HepG2 (cell line): ENCODE measurements around the gene TAF1B. TPM values are rescaled to one million over a fixed set of nuclear protein-coding genes. Genes with fewer than 3 reads are reported as not detected.

ENCODE experiments used
- AKNA ChIP-seq: sonication (generic); formaldehyde crosslinking; IDR thresholded peaks from 2 replicates; pipeline ENCODE4 v1.4.0; 2020; ENCODE audit warnings: missing genetic modification reagents, borderline replicate concordance
- ISX ChIP-seq: sonication (generic); formaldehyde crosslinking; conservative IDR thresholded peaks from 2 replicates; pipeline ENCODE4 v1.5.0; 2020; ENCODE audit warnings: missing genetic modification reagents
- KAT7 ChIP-seq: IDR thresholded peaks from 2 replicates; pipeline ENCODE4 v1.6.1; 2018; ENCODE audit warnings: borderline replicate concordance, missing compliant biosample characterization
- NFE2L2 ChIP-seq: fragments of 150-350 bp; IDR thresholded peaks from 2 replicates; pipeline ENCODE4 v1.6.1; 2014; ENCODE audit warnings: low read length
- SIN3A ChIP-seq: IDR thresholded peaks from 2 replicates; pipeline ENCODE4 v1.6.1; 2011; ENCODE audit warnings: low read depth, mild to moderate bottlenecking, control low read depth, low read length, borderline replicate concordance
- SIX4 ChIP-seq: sonication (generic); formaldehyde crosslinking; IDR thresholded peaks from 2 replicates; pipeline ENCODE4 v1.4.0; 2020; ENCODE audit warnings: missing genetic modification reagents
- XRCC5 ChIP-seq: fragments of 200-400 bp; formaldehyde crosslinking; optimal IDR thresholded peaks from 2 replicates; pipeline ENCODE3; 2017; ENCODE audit warnings: mild to moderate bottlenecking, low read length
- ZBTB49 ChIP-seq: sonication (generic); formaldehyde crosslinking; IDR thresholded peaks from 2 replicates; pipeline ENCODE4 v1.4.0; 2020; ENCODE audit warnings: missing genetic modification reagents, borderline replicate concordance
- ZNF142 ChIP-seq: sonication (generic); formaldehyde crosslinking; IDR thresholded peaks from 2 replicates; pipeline ENCODE4 v1.4.0; 2020; ENCODE audit warnings: missing genetic modification reagents
- ZNF280D ChIP-seq: sonication (generic); formaldehyde crosslinking; IDR thresholded peaks from 2 replicates; pipeline ENCODE4 v1.5.1; 2020; ENCODE audit warnings: mild to moderate bottlenecking, missing genetic modification reagents
- ZNF557 ChIP-seq: sonication (generic); formaldehyde crosslinking; IDR thresholded peaks from 2 replicates; pipeline ENCODE4 v1.4.0; 2020; ENCODE audit warnings: missing genetic modification reagents
- ZSCAN22 ChIP-seq: sonication (generic); formaldehyde crosslinking; IDR thresholded peaks from 2 replicates; pipeline ENCODE4 v1.4.0; 2020; ENCODE audit warnings: mild to moderate bottlenecking, missing genetic modification reagents
- polyA plus RNA-seq, 8 experiments: library from polyadenylated mRNA; depleted of rRNA in 3 of 8; stranded (reverse) in 7 of 8; unstranded in 1 of 8; fragments of >200 nt; fragmentation: Illumina TruSeq in 4 of 8; extraction: Trizol in 4 of 8; gene quantifications; 2 replicates each; pipeline versions ENCODE4 v1.2.1 to v1.2.3, GENCODE V29; 2011 to 2016; ENCODE audit warnings: low read depth in 4 of 8, missing spikeins in 1 of 8, mixed read lengths in 1 of 8; ENCODE audit not compliant: insufficient read depth in 1 of 8
- total RNA-seq, 5 experiments: library from RNA; depleted of rRNA; stranded (reverse); fragments of >200 nt; fragmentation: Illumina TruSeq; extraction: Trizol; gene quantifications; 2 replicates each; pipeline ENCODE4 v1.2.3, GENCODE V29; 2016; ENCODE audit warnings: low read depth in 1 of 5

TAF1B gene
- total and polyA plus RNA-seq, 2 of the 13 experiments (the other 11 are each of a cell fraction or from before 2014, with no cell fraction given): 13.3 to 27.7 TPM

- TF ChIP-seq ZNF280D (no peak; the same call in 1 of the 2 replicates), ZNF557 (CRISPR knock-in tag) (no peak), SIN3A (no peak), ISX (CRISPR knock-in tag) (no peak), NFE2L2 (no peak), ZSCAN22 (CRISPR knock-in tag) (no peak), SIX4 (CRISPR knock-in tag) (no peak), KAT7 (CRISPR knock-in tag) (no peak), ZBTB49 (CRISPR knock-in tag) (no peak), XRCC5 (no peak), AKNA (CRISPR knock-in tag) (no peak), ZNF142 (CRISPR knock-in tag) (no peak)
Observed at GRCh38 chr2:9800975-9801726, 42.1 kb upstream of the TAF1B start (continued).
